GM18858 (cell line): ENCODE results near the gene SLC15A4.
A peak's percentile ranks its signal among the peaks of the same experiment; 100 is the strongest.
"Not testable (repeated sequence)": the region's sequence is repeated elsewhere in the genome, so short reads cannot be mapped to it uniquely, and the experiment has no call there.

Experiments
- ATAC-seq: cut with Tn5 transposase; IDR thresholded peaks from one replicate; pipeline ENCODE4 v1.9.1; 2021; ENCODE audit not compliant: unreplicated experiment

Gene SLC15A4

GRCh38 chr12:128844031-128844635, 20.4 kb upstream of the SLC15A4 start:
- ATAC-seq = no peak

GRCh38 chr12:128843538-128843937, 19.8 kb upstream of the SLC15A4 start:
- ATAC-seq = no peak

GRCh38 chr12:128842579-128842978, 18.8 kb upstream of the SLC15A4 start:
- no peak for ATAC-seq

- ATAC-seq = peak; percentile 67
Observed at GRCh38 chr12:128840862-128841468, 17.2 kb upstream of the SLC15A4 start.

GRCh38 chr12:128839885-128840284, 16.1 kb upstream of the SLC15A4 start:
- not testable (repeated sequence) for ATAC-seq

- no peak for ATAC-seq
Observed at GRCh38 chr12:128833418-128833817, 9.7 kb upstream of the SLC15A4 start.

- ATAC-seq = peak; percentile 44
Observed at GRCh38 chr12:128830505-128830893, 6.7 kb upstream of the SLC15A4 start.

- peak; percentile 86 for ATAC-seq
Observed at GRCh38 chr12:128829861-128830504, 6.2 kb upstream of the SLC15A4 start.

- no peak for ATAC-seq
Observed at GRCh38 chr12:128827724-128828123, 4.0 kb upstream of the SLC15A4 start.

GRCh38 chr12:128825835-128826234, 2.1 kb upstream of the SLC15A4 start:
- ATAC-seq = no peak

GRCh38 chr12:128823216-128823915, 392 bp downstream of the SLC15A4 start:
- ATAC-seq = peak; percentile 15

- peak; percentile 40 for ATAC-seq
Observed at GRCh38 chr12:128820723-128821432, 2.9 kb downstream of the SLC15A4 start.

GRCh38 chr12:128820253-128820652, 3.5 kb downstream of the SLC15A4 start:
- ATAC-seq = no peak

GRCh38 chr12:128819293-128820144, 4.2 kb downstream of the SLC15A4 start:
- no peak for ATAC-seq

GRCh38 chr12:128818065-128819022, 5.4 kb downstream of the SLC15A4 start:
- peak; percentile 29 for ATAC-seq

- ATAC-seq = peak; percentile 30
Observed at GRCh38 chr12:128817111-128818015, 6.4 kb downstream of the SLC15A4 start.

- no peak for ATAC-seq
Observed at GRCh38 chr12:128816643-128816920, 7.2 kb downstream of the SLC15A4 start.
